Measurements from ENCODE around the gene ZNF829.

Gene ZNF829

GRCh38 chr19:36915992-36916830, at the start of gene ZNF829, which contains the start of gene ZNF568:
Gene ZNF829 (minus strand): TSS chr19:36916291. CDS start chr19:36915167, 1,124 bp downstream.
Gene ZNF568 (plus strand): TSS chr19:36916332. CDS start chr19:36922771, 6,439 bp downstream.
- peak; percentile 80 for DNase-seq (ENCODE audit: low read depth)

GRCh38 chr19:36963280-36963679, 47.2 kb upstream of the ZNF829 start:
- DNase-seq (ENCODE audit: low read depth) = no peak

- DNase-seq (ENCODE audit: low read depth) = no peak
Measured at GRCh38 chr19:36962346-36962745, 46.3 kb upstream of the ZNF829 start.

GRCh38 chr19:36950335-36951119, 34.4 kb upstream of the ZNF829 start:
- DNase-seq (ENCODE audit: low read depth) = no peak

GRCh38 chr19:36939153-36939552, 23.1 kb upstream of the ZNF829 start:
- DNase-seq (ENCODE audit: low read depth) = no peak

- no peak for DNase-seq (ENCODE audit: low read depth)
Measured at GRCh38 chr19:36931684-36932083, 15.6 kb upstream of the ZNF829 start.

- DNase-seq (ENCODE audit: low read depth) = no peak
Measured at GRCh38 chr19:36918090-36918489, 2.0 kb upstream of the ZNF829 start.

GRCh38 chr19:36916991-36917390, 900 bp upstream of the ZNF829 start:
- no peak for DNase-seq (ENCODE audit: low read depth)

- no peak for DNase-seq (ENCODE audit: low read depth)
Measured at GRCh38 chr19:36898422-36898821, 17.7 kb downstream of the ZNF829 start.

- no peak for DNase-seq (ENCODE audit: low read depth)
Measured at GRCh38 chr19:36894849-36895383, 21.2 kb downstream of the ZNF829 start.

GRCh38 chr19:36891768-36892357, 24.2 kb downstream of the ZNF829 start:
- no peak for DNase-seq (ENCODE audit: low read depth)

- no peak for DNase-seq (ENCODE audit: low read depth)
Measured at GRCh38 chr19:36876993-36877938, 38.8 kb downstream of the ZNF829 start.

- no peak for DNase-seq (ENCODE audit: low read depth)
Measured at GRCh38 chr19:36851898-36852297, 64.2 kb downstream of the ZNF829 start.

GRCh38 chr19:36850559-36851442, 65.3 kb downstream of the ZNF829 start, which contains the start of gene ZNF345:
Gene ZNF345 (plus strand): TSS chr19:36850876. CDS start chr19:36876831, 25,955 bp downstream.
- DNase-seq (ENCODE audit: low read depth) = peak; percentile 74

- peak; percentile 78 for DNase-seq (ENCODE audit: low read depth)
Measured at GRCh38 chr19:36849701-36850558, 66.2 kb downstream of the ZNF829 start.

- no peak for DNase-seq (ENCODE audit: low read depth)
Measured at GRCh38 chr19:36847968-36848367, 68.1 kb downstream of the ZNF829 start.

GRCh38 chr19:36838784-36839324, 77.2 kb downstream of the ZNF829 start:
- no peak for DNase-seq (ENCODE audit: low read depth)

All from stimulated activated CD8-positive, alpha-beta memory T cell treated with anti-CD3 and anti-CD28 coated beads, Interleukin-12 subunit alpha, Interleukin-12 subunit beta, amount 100 ng/mL, for 1 hour (primary cell).